ENCODE data around the gene COL24A1.

DNA sequence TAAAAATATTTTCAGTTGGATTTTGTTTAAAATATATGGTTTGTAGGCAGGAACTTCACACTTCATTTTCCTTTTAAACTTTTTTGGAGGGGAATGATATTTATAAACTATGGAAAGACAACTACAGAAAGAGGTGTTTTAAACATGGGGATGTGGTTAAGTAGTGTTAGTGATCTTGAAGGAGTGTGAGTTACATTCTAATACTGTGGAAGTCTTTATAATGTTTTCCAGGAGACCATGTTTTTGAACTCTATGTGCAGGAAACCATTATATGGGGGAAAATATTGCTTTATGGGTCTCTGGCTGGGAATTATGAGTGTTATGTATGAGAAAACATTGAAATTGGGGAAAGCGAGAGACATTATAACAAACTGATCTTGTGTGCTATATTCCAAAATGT is 35.8 kb upstream of the COL24A1 start:
- no peak for TF ChIP-seq EZH2 (IDR thresholded peaks at IDR 0.05)
- no peak for TF ChIP-seq ZFX (IDR thresholded peaks at IDR 0.05)
- TF ChIP-seq, protein P1, sequence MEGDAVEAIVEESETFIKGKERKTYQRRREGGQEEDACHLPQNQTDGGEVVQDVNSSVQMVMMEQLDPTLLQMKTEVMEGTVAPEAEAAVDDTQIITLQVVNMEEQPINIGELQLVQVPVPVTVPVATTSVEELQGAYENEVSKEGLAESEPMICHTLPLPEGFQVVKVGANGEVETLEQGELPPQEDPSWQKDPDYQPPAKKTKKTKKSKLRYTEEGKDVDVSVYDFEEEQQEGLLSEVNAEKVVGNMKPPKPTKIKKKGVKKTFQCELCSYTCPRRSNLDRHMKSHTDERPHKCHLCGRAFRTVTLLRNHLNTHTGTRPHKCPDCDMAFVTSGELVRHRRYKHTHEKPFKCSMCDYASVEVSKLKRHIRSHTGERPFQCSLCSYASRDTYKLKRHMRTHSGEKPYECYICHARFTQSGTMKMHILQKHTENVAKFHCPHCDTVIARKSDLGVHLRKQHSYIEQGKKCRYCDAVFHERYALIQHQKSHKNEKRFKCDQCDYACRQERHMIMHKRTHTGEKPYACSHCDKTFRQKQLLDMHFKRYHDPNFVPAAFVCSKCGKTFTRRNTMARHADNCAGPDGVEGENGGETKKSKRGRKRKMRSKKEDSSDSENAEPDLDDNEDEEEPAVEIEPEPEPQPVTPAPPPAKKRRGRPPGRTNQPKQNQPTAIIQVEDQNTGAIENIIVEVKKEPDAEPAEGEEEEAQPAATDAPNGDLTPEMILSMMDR (IDR thresholded peaks at IDR 0.05 in 2 of 3, conservative IDR thresholded peaks at IDR 0.05 in 1 of 3; ENCODE audit: borderline replicate concordance in 1 of 3, insufficient read depth in 1 of 3, low read depth in 2 of 3, low read length in 2 of 3) = no peak
- TF ChIP-seq SIN3A (IDR thresholded peaks at IDR 0.05; ENCODE audit: low read depth) = no peak
- TF ChIP-seq, protein P2, sequence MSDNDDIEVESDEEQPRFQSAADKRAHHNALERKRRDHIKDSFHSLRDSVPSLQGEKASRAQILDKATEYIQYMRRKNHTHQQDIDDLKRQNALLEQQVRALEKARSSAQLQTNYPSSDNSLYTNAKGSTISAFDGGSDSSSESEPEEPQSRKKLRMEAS (IDR thresholded peaks at IDR 0.05) = no peak
- no peak for TF ChIP-seq ELF1 (IDR thresholded peaks at IDR 0.05; ENCODE audit: borderline replicate concordance, low read depth)
- no peak for TF ChIP-seq CEBPB (IDR thresholded peaks at IDR 0.05; ENCODE audit: low read depth)
- TF ChIP-seq POLR2AphosphoS5 (IDR thresholded peaks at IDR 0.05; ENCODE audit: low read depth, low read length) = no peak
- no peak for TF ChIP-seq POLR2A (IDR thresholded peaks at IDR 0.05; ENCODE audit: borderline replicate concordance, extremely low read depth, insufficient read depth, insufficient read length)
- no peak for TF ChIP-seq YY1 (IDR thresholded peaks at IDR 0.05; ENCODE audit: extremely low read depth, insufficient replicate concordance, low read depth, low read length)
- TF ChIP-seq SRF (IDR thresholded peaks at IDR 0.05; ENCODE audit: low read depth) = no peak
- no peak for TF ChIP-seq EGR1 (IDR thresholded peaks at IDR 0.05; ENCODE audit: low read depth)
- TF ChIP-seq SP1 (IDR thresholded peaks at IDR 0.05; ENCODE audit: low read depth) = no peak

Measured in HCT116 (cell line).